B cell (primary cell): ENCODE data around the gene CDKL4.

ENCODE experiments used
- CTCF ChIP-seq: fragments of 200-600 bp; IDR thresholded peaks from one replicate; pipeline ENCODE4 v1.8.0; 2022; ENCODE audit warnings: antibody characterized with exemption, mild to moderate bottlenecking
- EZH2 ChIP-seq: IDR thresholded peaks from 2 replicates; pipeline ENCODE4 v1.6.1; 2012; ENCODE audit warnings: borderline replicate concordance, low read depth, mild to moderate bottlenecking, moderate library complexity, low read length; ENCODE audit not compliant: insufficient read depth, poor library complexity, severe bottlenecking

- TF ChIP-seq CTCF (no peak), EZH2 (no peak)
These were observed 41.0 kb downstream of the CDKL4 start for GRCh38 chr2:39202639-39203369.
